PC-9 (cell line): ENCODE measurements around the gene NUTM1. TPM values are rescaled to one million over a fixed set of nuclear protein-coding genes. Genes with fewer than 3 reads are reported as not detected.

Experiments
- BruUV-seq: library from RNA; stranded (reverse); fragments of 400-500 nt; replicated peaks from 2 replicates; lab custom pipeline; 2021; lab: Mats Ljungman, UMichigan
- CTCF ChIA-PET: fragments of 300-600 bp; sonication (Branson Sonifier 250); formaldehyde crosslinking; loops from one replicate; lab custom pipeline; 2022; ENCODE audit warnings: antibody characterized with exemption; lab: Charles Lee
- POLR2A ChIA-PET: fragments of 300-600 bp; sonication (Branson Sonifier 250); formaldehyde crosslinking; loops from one replicate; lab custom pipeline; 2022; ENCODE audit warnings: antibody characterized with exemption; ENCODE audit not compliant: unreplicated experiment; lab: Charles Lee
- DNase-seq, 2 experiments: peaks; one replicate each; pipeline versions ENCODE4 v3.0.0 to v3.0.0-alpha.2; 2015 to 2022; ENCODE audit warnings: mixed read lengths in 1 of 2
- H2AFZ ChIP-seq: fragments of 200-600 bp; sonication (generic); 2 replicates; pipeline ENCODE4 v1.8.1; 2017; ENCODE audit warnings: antibody characterized with exemption
- H3F3A ChIP-seq: fragments of 200-600 bp; sonication (generic); 2 replicates; pipeline ENCODE4 v1.8.1; 2017; ENCODE audit warnings: antibody characterized with exemption, mild to moderate bottlenecking, low read depth; ENCODE audit not compliant: insufficient read depth
- H3K27ac ChIP-seq: fragments of 200-600 bp; sonication (generic); 2 replicates; pipeline ENCODE4 v1.6.1; 2016; ENCODE audit warnings: mixed run types
- H3K27me3 ChIP-seq: fragments of 200-600 bp; sonication (generic); 2 replicates; pipeline ENCODE4 v1.6.1; 2016; ENCODE audit warnings: low read depth, mixed run types; ENCODE audit not compliant: insufficient read depth
- H3K36me3 ChIP-seq: fragments of 200-600 bp; sonication (generic); 2 replicates; pipeline ENCODE4 v1.6.1; 2016; ENCODE audit warnings: low read depth, mixed run types
- H3K4me1 ChIP-seq: fragments of 200-600 bp; sonication (generic); replicated peaks from 2 replicates; pipeline ENCODE4 v1.6.1; 2016; ENCODE audit warnings: mixed run types; ENCODE audit not compliant: insufficient read depth
- H3K4me2 ChIP-seq: fragments of 200-600 bp; sonication (generic); 2 replicates; pipeline ENCODE4 v1.6.1; 2017; ENCODE audit warnings: mixed run types
- H3K4me3 ChIP-seq: fragments of 200-600 bp; sonication (generic); 2 replicates; pipeline ENCODE4 v1.6.1; 2016; ENCODE audit warnings: mixed run types
- H3K79me2 ChIP-seq: fragments of 200-600 bp; sonication (generic); 2 replicates; pipeline ENCODE4 v1.6.1; 2017; ENCODE audit warnings: low read depth, mixed run types
- H3K9me2 ChIP-seq: fragments of 200-600 bp; sonication (generic); 2 replicates; pipeline ENCODE4 v1.8.1; 2017; ENCODE audit warnings: mild to moderate bottlenecking; ENCODE audit not compliant: insufficient read depth
- H3K9me3 ChIP-seq: fragments of 200-600 bp; sonication (generic); 2 replicates; pipeline ENCODE4 v1.8.1; 2016; ENCODE audit warnings: low read depth; ENCODE audit not compliant: insufficient read depth
- H4K20me1 ChIP-seq: fragments of 200-600 bp; sonication (generic); 2 replicates; pipeline ENCODE4 v1.8.1; 2017; ENCODE audit not compliant: insufficient read depth
- EZH2 ChIP-seq: fragments of 200-600 bp; sonication (generic); IDR thresholded peaks from 2 replicates; pipeline ENCODE4 v1.8.0; 2017; ENCODE audit warnings: antibody characterized with exemption, low read depth
- intact Hi-C: fragments of 100-400 bp; cut with micrococcal nuclease; formaldehyde crosslinking; loops from one replicate; pipeline ENCODE4 v1.10.0; 2022; ENCODE audit not compliant: unreplicated experiment
- total RNA-seq: library from RNA; stranded (reverse); gene quantifications from 2 replicates; pipeline ENCODE4 v1.2.3, GENCODE V29; 2021
- TF ChIP-seq, protein P1 (sequence below): fragments of 200-600 bp; sonication (generic); conservative IDR thresholded peaks from 2 replicates; pipeline ENCODE4 v1.6.1; 2017; ENCODE audit warnings: mixed run types, antibody characterized with exemption, mild to moderate bottlenecking, moderate library complexity

NUTM1 gene
- total RNA-seq, 1 experiment from 2014 or later: not detected

DNA sequence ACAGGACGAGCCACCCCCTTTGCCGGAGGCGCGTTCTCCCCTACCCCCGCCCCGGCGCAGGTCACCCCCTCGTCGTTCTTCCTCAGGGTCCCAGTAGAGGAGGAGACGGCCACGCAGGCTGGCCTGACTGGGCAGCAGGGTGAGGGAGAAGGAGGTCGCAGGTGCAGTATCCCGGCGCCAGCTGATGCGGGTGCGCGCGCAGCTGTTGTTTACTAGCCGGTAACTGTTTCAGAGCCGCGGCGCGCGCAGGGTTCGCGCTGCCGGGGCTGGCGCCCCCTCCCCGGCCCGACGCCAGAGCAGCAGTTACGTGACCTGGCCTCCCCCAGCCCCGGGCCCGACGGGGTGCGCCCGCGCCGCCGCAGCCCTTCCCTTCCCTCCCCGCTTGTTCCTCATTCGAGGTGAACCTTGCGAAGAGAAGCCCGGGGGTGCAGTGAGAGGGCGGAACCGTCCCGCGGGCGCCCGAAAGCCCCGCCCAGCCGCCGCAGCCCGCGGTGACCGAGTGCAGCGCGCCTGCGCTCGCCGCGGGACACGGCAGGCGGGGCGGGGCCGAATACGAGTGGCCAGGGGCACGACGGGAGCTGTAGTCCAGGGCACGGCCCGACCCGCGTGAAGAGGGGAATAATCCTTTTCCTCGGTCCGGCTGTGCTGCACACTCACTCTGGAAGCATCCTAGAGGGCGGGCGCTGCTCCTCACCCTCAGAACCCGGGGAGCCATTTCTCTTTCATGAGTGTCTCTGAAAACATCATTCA, 5.4 kb upstream of the NUTM1 start, which contains the start of gene SLC12A6:
Gene SLC12A6, minus strand, starts transcription at position 225 of the 750 bp plus-strand sequence. CDS start 1,101 bp downstream, outside the sequence.
- CTCF ChIA-PET: interaction anchor here (0.6 to 0.7 kb wide), 2 partner anchors 18 to 1269 kb away, joined by 4 to 5 read pairs; no protein-coding TSS in a partner anchor
- peak; percentile 68 to 90 for DNase-seq
- peaks cover 5% of the 10 kb centered on the region; the same call in 1 of the 2 replicates for H3K36me3 ChIP-seq
- peak within 1 kb of the TSS; percentile 86 for H3K4me3 ChIP-seq
- H2AFZ ChIP-seq: peak within 1 kb of the TSS; percentile 78
- H4K20me1 ChIP-seq: no peaks in the 10 kb centered on the region
- no peaks in the 10 kb centered on the region for H3K27me3 ChIP-seq
- H3F3A ChIP-seq: peaks cover 34% of the 10 kb centered on the region
- no peaks in the 10 kb centered on the region for H3K9me2 ChIP-seq
- POLR2A ChIA-PET: interaction anchor here (0.6 to 0.7 kb wide), 3 partner anchors 8 to 1040 kb away, joined by 4 to 6 read pairs (median 6); no protein-coding TSS in a partner anchor
- H3K4me2 ChIP-seq: peak within 1 kb of the TSS; percentile 93
- no TSS peak for BruUV-seq
- peak within 1 kb of the TSS; percentile 89 for H3K27ac ChIP-seq
- intact Hi-C loops: loop anchor here (10.0 kb wide), 1 partner anchor 233 kb away; the partner anchor contains the start of genes EMC7 and PGBD4
- H3K4me1 ChIP-seq: peaks cover 41% of the 10 kb centered on the region
- H3K9me3 ChIP-seq: no peaks in the 10 kb centered on the region
- peaks cover 25% of the 10 kb centered on the region for H3K79me2 ChIP-seq
- TF ChIP-seq, protein P1, sequence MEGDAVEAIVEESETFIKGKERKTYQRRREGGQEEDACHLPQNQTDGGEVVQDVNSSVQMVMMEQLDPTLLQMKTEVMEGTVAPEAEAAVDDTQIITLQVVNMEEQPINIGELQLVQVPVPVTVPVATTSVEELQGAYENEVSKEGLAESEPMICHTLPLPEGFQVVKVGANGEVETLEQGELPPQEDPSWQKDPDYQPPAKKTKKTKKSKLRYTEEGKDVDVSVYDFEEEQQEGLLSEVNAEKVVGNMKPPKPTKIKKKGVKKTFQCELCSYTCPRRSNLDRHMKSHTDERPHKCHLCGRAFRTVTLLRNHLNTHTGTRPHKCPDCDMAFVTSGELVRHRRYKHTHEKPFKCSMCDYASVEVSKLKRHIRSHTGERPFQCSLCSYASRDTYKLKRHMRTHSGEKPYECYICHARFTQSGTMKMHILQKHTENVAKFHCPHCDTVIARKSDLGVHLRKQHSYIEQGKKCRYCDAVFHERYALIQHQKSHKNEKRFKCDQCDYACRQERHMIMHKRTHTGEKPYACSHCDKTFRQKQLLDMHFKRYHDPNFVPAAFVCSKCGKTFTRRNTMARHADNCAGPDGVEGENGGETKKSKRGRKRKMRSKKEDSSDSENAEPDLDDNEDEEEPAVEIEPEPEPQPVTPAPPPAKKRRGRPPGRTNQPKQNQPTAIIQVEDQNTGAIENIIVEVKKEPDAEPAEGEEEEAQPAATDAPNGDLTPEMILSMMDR: no peak
- no peak for TF ChIP-seq EZH2

- peak overlapping the region; percentile 93 for H3K4me2 ChIP-seq
- no TSS peak for BruUV-seq
- H3K27me3 ChIP-seq: no peaks in the 10 kb centered on the region
- POLR2A ChIA-PET: interaction anchor here (0.6 to 0.8 kb wide), 3 partner anchors 22 to 1041 kb away, joined by 4 to 11 read pairs (median 6); no protein-coding TSS in a partner anchor
- no peak for TF ChIP-seq EZH2
- TF ChIP-seq, protein P1: no peak
- peaks cover 24% of the 10 kb centered on the region for H3K79me2 ChIP-seq
- H3K4me1 ChIP-seq: peaks cover 41% of the 10 kb centered on the region
- H3K36me3 ChIP-seq: peaks cover 5% of the 10 kb centered on the region; the same call in 1 of the 2 replicates
- no peak overlapping the region for H2AFZ ChIP-seq
- no peaks in the 10 kb centered on the region for H3K9me2 ChIP-seq
- CTCF ChIA-PET: interaction anchor here (0.7 kb wide), 1 partner anchor 1270 kb away, joined by 4 read pairs; no protein-coding TSS in a partner anchor
- intact Hi-C loops: loop anchor here (10.0 kb wide), 1 partner anchor 234 kb away; the partner anchor contains the start of genes EMC7 and PGBD4
- DNase-seq: no peak
- peak overlapping the region; percentile 86 for H3K4me3 ChIP-seq
- no peaks in the 10 kb centered on the region for H3K9me3 ChIP-seq
- no peaks in the 10 kb centered on the region for H4K20me1 ChIP-seq
- peaks cover 34% of the 10 kb centered on the region for H3F3A ChIP-seq
- H3K27ac ChIP-seq: peak overlapping the region; percentile 46
These were observed 4.8 kb upstream of the NUTM1 start for GRCh38 chr15:34338347-34338746.

DNA sequence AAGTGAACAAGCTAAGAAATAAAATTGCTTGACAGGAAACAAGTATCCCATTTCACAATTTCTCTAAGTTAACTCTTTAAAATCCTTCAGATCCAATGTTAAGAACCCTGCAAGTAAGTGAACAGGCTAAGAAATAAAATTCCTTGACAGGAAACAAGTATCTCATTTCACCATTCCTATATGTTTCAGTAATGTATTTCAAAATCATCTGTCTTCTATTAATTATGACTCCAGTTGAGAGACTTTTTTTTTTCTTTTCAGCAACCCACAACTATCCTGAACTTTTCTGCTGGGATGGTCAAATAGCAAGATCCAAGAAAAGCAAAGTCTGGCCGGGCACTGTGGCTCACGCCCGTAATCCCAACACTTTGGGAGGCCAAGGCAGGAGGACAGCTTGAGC, 3.2 kb upstream of the NUTM1 start:
- TF ChIP-seq, protein P1: no peak
- H3K79me2 ChIP-seq: peaks cover 21% of the 10 kb centered on the region
- POLR2A ChIA-PET: no interaction called here
- CTCF ChIA-PET: interaction anchor here (0.7 kb wide), 1 partner anchor 43 kb away, joined by 3 read pairs; no protein-coding TSS in a partner anchor
- H3K4me1 ChIP-seq: peaks cover 31% of the 10 kb centered on the region
- no peak overlapping the region for H3K4me2 ChIP-seq
- no peaks in the 10 kb centered on the region for H3K9me2 ChIP-seq
- H3K4me3 ChIP-seq: no peak overlapping the region
- H3K27ac ChIP-seq: 0 out of 2 replicates have a peak overlapping the region, but pooled peaks have one; percentile 9
- H4K20me1 ChIP-seq: no peaks in the 10 kb centered on the region
- no peaks in the 10 kb centered on the region for H3K27me3 ChIP-seq
- intact Hi-C loops: loop anchor here (10.0 kb wide), 1 partner anchor 235 kb away; the partner anchor contains the start of genes EMC7 and PGBD4
- peaks cover 26% of the 10 kb centered on the region for H3F3A ChIP-seq
- no peak for DNase-seq
- no peaks in the 10 kb centered on the region for H3K9me3 ChIP-seq
- H2AFZ ChIP-seq: no peak overlapping the region
- peaks cover 5% of the 10 kb centered on the region; the same call in 1 of the 2 replicates for H3K36me3 ChIP-seq
- no TSS peak for BruUV-seq
